Measurements from ENCODE around the gene ACVRL1.

DNA sequence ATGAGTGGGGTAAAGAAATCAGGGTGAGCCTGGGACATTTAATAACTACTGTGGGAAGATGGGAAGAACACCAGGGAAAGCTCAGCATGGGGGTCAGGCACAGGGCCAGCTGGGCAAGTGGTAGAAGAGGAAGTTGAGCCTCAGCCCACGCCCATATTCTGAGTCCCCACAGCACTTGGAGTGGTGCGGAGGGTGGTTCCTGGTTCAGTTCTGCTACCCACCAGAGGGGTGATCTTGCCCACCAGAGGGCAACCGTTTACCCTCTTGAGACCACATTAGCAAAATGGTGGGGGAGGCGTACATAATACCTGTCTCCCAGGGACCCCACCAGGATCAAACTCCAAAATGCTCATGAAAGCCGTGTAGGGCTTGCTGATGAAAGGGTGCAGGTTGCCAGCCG lies 36.2 kb upstream of the ACVRL1 start:
- TF ChIP-seq ZNF24 (IDR thresholded peaks at IDR 0.05) (no peak), NR2C2 (IDR thresholded peaks at IDR 0.05; ENCODE audit: borderline replicate concordance, control insufficient read depth, insufficient read length, low read depth) (no peak), SP1 (IDR thresholded peaks at IDR 0.05; ENCODE audit: low read depth, low read length) (no peak), HDGF (IDR thresholded peaks at IDR 0.05) (no peak)

All from GM12878 (cell line).